Epithelial cell of esophagus (primary cell): ENCODE measurements around the gene DDX46.
"Not testable (repeated sequence)": the region's sequence is repeated elsewhere in the genome, so short reads cannot be mapped to it uniquely, and the experiment has no call there.

Source experiments
- DNase-seq: peaks from one replicate; pipeline ENCODE4 v3.0.0; 2010; ENCODE audit warnings: low read depth
- H3K4me3 ChIP-seq: 2 replicates; pipeline ENCODE4 v1.5.1; 2011; ENCODE audit warnings: mild to moderate bottlenecking, low read length, control low read depth
- CTCF ChIP-seq: IDR thresholded peaks from 2 replicates; pipeline ENCODE4 v1.5.1; 2011; ENCODE audit warnings: low read depth, mild to moderate bottlenecking, low read length, control low read depth, inconsistent platforms; ENCODE audit not compliant: insufficient read depth; ENCODE audit errors: missing control alignments

DDX46 gene

GRCh38 chr5:134844252-134844651, 85.7 kb downstream of the DDX46 start:
- no peak for TF ChIP-seq CTCF
- DNase-seq = no peak
- no peak overlapping the region for H3K4me3 ChIP-seq

- no peak for TF ChIP-seq CTCF
Observed at GRCh38 chr5:134845335-134845851, 86.8 kb downstream of the DDX46 start.

GRCh38 chr5:134845852-134846640, 87.5 kb downstream of the DDX46 start, which contains the start of gene C5orf24:
Gene C5orf24, plus strand, starts transcription at chr5:134845968. Its CDS starts 8,933 bp downstream, at chr5:134854901.
- DNase-seq = peak; percentile 96
- TF ChIP-seq CTCF = no peak
- peak within 1 kb of the TSS; percentile 76 for H3K4me3 ChIP-seq

More at GRCh38 chr5:134845335-134845851, 86.8 kb downstream of the DDX46 start:
- peak overlapping the region; percentile 76 for H3K4me3 ChIP-seq
- no peak for DNase-seq

GRCh38 chr5:134846641-134846960, 88.0 kb downstream of the DDX46 start:
- peak; percentile 33 for DNase-seq
- TF ChIP-seq CTCF = no peak
- peak overlapping the region; percentile 76 for H3K4me3 ChIP-seq

- DNase-seq, H3K4me3 ChIP-seq: not testable (repeated sequence)
Observed at GRCh38 chr5:134849434-134849933, 90.9 kb downstream of the DDX46 start.

- DNase-seq = peak; percentile 41
- no peak overlapping the region for H3K4me3 ChIP-seq
- peak; percentile 64 for TF ChIP-seq CTCF
Observed at GRCh38 chr5:134851307-134851923, 92.8 kb downstream of the DDX46 start.

- DNase-seq = not testable (repeated sequence)
Observed at GRCh38 chr5:134856465-134856864, 97.9 kb downstream of the DDX46 start.

More at GRCh38 chr5:134856465-134856864, 97.9 kb downstream of the DDX46 start:
- not testable (repeated sequence) for H3K4me3 ChIP-seq
